GM19099 (cell line): Measurements from ENCODE around the gene ANKRD22.

Experiments used
- POLR2A ChIP-seq: IDR thresholded peaks from 3 replicates; pipeline ENCODE4 v1.6.1; 2011; ENCODE audit warnings: low read depth; ENCODE audit not compliant: insufficient read length; ENCODE audit errors: extremely low read depth

ANKRD22 gene

DNA sequence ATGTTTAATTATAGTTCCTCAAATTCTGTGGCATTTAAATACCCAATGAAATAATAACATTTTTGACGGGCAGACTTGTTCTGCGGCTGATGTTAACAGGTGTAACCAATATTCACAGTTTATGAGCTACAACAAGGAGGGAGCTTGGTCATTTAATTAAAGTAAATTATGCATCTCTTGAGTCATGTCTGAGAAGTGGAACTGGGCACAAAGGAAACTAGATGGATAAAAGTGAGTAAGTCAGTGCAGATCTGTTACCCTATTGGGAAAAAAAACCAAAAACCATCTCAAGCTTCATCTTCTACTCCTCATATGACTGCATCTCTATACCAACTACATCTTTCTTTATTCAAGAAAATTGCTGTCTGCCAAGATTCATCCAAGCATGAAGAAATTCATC, 24.0 kb downstream of the ANKRD22 start:
- TF ChIP-seq POLR2A = no peak

DNA sequence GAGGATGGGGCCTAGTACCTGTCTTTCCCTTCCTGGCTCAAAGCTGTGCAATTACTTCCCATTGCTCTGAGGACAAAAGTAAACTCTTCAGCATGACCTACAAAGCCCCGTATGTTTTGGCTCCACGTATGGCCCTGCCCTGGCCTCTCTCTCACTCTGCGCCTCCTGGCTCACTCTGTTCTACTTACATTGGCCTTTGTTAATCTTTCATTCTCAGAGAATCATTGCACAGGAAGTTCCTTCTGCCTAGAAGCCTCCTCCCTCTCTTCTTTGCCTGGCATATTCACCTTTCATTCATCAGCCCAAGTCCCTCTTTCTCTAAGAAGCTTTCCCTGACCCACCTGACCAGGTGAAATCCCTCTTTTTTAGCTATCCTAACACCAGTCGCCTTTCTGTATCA, 25.3 kb downstream of the ANKRD22 start:
- TF ChIP-seq POLR2A = no peak

DNA sequence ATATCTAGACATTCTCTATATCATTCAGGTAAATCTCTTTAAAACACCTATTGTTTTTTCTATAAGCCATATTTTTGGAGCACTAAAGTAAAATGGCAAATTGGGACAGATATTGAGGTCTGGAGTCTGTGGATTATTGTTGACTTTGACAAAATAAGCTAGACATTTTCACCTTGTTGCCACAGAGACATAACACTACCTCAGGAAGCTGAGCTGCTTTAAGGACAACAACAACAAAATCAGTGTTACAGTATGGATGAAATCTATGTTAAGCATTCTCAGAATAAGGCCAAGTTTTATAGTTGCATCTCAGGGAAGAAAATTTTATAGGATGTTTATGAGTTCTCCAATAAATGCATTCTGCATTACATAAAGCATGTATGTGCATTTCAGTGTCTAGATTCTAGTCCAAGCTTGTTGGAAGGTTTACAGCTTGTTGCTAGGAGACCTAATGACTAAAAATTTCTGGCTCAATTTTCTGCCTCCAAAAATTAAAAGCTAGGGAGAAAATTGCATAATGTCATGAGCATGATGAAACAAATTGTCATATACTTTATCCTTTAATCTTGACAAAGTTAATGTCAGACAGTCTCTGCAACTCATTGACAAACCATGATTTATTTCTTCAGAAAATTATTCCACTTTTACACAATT, 30.8 kb downstream of the ANKRD22 start:
- TF ChIP-seq POLR2A = no peak

DNA sequence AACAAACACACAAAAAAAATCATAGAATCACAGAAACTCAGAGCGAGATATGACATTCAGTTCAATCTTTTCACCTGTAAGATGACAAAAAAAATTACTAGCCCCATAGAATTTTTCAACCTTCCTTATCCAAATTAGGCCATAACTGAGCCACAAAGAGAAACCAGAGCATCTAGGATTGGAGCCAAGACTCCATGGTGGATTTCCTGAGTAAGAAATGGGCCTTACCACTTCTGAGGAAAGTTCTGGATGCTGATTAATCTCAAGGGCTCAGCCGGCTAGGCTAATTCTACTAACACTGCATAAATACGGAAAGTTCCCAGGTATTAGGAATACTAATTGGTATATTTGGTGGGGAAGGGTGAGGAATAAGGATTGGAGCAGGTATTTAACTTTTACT, 32.4 kb downstream of the ANKRD22 start:
- no peak for TF ChIP-seq POLR2A

DNA sequence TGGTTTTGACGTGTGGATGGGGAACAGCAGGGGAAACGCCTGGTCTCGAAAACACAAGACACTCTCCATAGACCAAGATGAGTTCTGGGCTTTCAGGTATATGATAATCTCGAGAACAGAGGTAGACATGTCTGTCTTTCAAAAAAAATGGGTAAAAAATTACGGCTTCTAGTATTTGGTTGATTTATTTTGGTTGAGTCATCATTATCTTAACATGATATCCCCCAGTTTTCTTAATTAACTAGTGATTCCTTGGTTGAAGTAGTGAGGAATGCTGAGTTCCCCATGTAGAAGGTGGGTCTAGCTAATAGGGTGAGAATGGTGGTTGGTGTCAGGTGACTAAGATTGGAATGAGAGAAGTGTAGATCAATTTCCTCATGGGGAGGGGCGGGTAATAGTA, 38.4 kb downstream of the ANKRD22 start:
- TF ChIP-seq POLR2A = no peak

DNA sequence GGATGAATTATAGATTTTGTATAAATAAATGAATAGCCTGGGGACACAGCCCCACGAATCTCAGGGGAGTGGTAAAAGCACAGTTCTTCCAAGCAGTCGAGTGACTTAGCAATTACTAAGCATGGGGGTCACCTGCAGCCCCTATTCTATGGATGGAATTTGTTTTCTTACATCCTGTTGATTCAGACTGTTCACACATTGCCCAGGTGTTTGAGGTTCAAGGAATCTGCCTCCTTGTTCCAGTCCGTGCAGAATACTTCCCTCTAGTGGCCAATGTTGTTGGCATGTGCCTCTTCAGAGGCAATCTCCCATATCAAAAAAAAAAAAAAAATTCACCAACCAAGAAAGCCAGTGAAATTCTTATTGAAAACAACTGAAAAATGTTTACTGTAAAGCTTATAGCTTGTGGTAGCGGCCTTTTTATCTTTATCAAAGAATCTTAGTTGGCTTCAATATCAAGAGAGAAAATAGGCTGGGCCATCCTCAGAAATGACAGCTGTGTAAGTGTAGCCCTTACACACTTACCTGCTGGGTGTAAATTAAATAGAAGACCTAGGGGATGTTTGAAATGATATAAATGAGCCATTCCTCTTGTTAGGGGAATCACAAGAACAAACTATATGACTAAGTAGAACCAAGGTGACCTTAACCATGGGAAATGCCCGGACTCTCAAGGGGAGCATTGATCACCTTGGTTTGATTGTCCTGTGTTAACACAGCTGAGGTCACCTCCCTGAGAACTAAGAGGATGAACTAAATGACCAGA, 41.3 kb downstream of the ANKRD22 start:
- no peak for TF ChIP-seq POLR2A

DNA sequence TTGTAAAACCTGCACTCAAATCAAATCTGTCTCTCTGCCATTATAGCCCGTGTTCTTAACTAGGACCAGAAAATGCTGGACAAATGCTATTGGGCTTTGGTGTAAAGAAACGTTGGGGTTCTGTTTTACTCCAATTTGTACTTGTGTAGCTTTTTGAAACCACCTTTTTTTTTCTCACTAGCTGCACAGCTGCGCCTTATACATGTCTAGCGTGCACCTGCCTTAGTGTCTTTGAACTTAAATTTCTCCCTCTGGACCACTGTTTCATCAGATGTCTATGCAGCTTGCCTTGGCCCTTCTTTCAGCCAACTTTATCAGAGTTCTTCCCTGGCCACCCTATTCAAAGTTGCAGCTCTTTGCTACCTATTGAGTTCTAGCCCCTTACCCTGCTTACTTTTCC, 42.0 kb downstream of the ANKRD22 start:
- no peak for TF ChIP-seq POLR2A

DNA sequence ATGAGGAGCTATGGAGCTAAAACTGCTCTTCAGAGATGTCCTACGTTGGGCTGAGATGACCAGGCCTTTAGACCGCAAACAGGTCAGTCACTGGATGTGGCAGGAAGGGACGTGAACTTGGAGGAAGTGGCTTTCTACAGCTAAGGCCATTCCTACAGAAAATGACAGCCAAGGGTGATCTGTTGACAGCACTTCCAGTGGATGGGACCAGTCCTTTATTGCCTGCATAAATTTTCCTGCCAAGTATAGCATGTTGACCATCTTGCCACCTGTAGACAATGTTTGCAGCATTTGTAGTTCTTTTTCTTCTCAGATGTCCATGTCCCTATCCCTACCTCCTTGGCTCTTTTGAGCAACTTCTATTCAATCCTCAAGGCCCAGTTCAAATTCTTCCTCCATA, 45.7 kb downstream of the ANKRD22 start:
- TF ChIP-seq POLR2A = no peak

DNA sequence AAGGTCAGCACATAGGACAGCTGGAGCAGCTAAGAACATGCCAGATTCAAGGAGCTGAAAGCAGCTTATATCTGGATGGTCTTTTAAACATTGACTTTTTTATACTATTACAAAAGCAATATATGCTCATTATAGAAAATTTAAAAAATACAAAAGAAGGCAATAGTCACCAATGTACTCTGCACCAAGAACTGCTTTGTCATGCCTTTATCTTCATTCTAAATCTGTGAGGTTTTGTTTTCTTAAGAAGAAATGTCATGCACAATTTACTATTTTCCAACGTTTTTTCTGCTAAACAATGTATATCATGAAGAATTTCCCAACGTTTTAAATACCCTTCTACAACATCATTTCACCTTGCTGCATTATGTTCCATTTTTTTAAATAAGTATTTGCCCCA, 46.3 kb downstream of the ANKRD22 start:
- no peak for TF ChIP-seq POLR2A

DNA sequence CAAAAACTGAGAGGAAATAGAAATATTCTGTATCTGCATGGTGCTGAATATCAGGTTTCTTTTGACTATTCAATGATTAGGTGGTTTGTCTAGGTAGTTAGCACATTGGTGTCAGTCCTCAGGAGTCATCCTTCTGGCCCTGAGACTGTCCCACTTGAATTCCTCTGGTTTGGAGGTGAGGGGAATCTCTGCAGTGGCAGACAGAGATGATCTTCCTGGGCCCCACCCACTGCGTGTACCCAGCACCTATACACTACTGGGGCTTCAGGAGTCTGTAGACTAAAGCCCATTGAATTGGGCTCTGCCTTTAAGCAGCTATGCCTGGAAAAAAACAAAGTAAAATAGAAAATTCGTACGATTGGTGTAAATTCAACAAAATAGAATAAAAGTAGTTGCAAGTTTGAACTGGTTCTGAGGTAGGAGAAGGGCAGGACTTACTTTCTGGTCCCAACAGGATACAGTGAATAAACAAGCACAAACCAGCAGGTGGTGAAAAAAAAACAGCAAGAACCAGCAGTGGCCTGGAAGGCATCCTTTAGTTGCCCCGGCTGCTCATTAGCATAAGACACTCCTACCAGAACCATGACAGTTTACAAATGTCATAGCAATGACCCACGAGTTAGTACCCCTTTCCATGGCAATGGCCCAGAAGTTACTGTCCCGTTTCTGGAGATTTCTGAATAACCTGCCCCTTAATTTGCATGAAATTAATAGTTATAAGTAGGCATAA, 47.4 kb downstream of the ANKRD22 start:
- TF ChIP-seq POLR2A = no peak

DNA sequence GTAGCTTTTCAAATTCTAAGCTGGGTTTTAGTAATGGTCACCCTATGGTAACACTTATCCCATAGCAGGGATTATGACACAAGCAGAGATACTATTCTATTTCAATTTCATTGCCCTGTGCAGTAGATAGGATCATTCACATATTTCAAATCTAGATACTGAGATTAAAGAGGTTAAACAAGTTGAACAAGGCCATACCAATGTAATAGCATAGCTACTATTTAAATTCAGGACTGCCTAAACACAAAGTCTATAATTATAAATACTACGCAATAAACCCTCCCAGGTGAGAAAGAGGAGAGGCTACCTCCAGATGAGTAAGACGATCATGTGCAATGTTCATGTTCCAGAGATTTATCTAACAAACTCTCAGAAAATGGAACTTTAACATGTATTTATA, 48.0 kb downstream of the ANKRD22 start:
- TF ChIP-seq POLR2A = no peak

DNA sequence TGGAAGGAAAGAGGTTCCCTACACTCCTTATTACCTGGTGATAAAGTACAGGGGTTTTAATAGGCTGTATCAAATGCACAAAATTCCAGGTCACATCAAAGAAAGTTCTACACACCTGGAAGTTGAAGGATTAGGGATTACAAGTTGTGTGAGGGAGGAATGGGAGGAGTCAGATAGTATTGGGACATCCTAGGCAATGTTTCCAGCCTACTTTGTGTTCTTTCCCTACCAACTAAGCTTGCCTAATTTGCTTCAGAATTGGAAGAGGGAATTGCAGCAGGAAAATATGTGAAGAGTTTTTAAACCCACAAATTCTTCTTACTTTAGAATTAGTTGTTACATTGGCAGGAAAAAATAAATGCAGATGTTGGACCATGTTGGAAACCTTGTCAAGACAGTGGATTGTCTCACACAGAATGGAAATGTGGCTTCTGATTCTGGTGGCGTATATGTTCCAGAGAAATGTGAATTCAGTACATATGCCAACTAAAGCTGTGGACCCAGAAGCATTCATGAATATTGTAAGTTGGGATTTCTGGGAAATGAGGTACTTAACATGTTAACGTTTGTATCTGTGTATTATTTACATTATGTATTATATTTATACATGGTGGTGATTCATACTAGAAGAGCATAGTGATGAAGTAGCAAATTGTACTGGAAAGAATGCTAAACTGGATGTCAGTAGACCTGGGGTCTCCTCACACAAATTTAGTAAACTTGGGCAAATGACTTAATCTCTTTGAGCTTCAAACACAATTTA, 48.9 kb downstream of the ANKRD22 start, which contains the start of gene LIPM:
LIPM (plus strand) TSS at position 208 of the 763 bp plus-strand sequence; CDS start at position 375, 167 bp downstream.
- TF ChIP-seq POLR2A = no peak

DNA sequence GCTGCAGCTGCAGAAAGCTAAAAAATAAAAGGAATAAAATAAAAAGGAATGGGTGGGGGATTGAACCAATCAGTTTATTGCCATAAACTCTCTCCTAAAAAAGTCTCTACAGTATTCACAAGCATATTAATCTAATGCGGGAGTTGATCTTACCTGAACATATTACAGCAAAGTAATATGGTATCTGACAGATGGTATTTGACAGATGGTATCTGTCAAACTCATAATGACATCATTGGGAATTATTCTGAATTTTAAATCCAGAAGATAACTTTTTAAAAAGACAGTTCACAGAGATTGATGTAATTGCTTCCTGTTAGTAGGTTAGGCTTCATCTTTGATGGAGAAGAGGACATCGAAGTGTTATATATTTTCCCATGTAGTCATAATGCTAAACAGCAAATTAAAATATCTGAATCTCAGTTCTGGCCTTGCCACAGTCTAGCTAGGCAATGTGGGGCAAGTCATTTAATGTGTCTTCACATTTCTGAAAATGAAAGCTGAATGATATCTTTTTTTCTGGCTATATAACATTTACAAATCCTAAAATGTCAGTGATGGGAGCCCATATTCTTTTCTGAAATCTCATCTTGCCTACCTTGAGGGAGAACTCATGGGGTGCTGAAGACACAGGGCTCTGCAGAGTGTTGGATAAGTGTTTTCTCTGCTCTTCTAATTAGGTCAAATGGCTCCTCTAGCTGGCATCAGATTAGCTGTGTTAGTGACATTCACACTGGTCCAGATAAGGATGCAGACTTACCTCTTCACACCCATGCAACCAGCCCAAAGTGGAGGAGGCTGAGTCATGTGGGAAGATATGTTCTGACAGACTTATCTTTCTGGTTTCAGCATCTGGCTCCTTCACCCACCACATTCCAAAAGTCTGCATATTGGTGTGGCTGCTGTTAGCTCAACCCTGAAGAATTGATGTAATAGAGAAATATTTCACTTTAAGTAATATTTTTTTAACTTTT, 51.2 kb downstream of the ANKRD22 start:
- TF ChIP-seq POLR2A = no peak

DNA sequence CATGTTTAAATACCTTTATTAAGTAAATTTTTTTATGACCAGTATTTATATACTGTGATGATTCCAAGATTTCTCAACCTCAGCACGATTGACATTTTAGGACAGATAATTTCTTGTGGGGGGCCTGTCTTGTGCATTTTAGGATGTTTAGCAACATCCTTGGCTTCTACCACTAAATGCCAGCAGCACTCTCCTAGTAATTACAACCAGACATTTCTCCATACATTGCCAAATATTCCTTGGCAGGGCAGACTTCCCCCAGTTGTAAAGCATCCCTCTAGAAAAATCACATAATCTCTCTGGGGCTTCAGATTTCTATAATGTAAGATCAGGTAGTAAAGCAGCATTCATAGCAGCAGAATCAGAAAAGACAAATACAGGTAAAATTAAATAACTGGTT, 56.9 kb downstream of the ANKRD22 start:
- no peak for TF ChIP-seq POLR2A

DNA sequence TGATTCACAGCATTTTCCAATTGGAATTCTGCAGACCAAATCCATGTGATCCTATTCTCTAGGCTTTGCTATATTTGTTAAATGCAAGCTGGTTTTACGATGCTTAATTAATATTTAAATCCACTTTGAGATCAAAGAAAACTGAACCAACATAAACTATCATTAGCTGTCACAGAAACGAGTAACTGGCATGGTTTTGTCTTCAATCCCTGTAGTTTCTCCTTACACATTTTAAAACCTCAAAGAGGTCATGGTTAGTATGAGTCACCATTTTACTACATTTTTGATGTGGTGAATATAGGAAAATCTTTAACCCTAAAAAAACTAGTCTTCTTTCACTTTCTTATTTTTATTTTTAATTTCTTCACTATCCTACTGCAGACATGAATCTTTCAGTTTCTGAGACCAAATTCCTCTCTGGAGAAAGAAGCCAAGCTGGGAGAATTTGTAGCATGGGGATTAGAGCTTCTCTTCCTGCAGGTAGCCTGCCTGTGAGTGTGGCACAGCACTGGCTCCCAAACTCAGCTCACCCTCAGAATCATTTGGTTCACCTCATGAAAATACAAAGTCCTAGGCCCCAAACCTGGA, 57.8 kb downstream of the ANKRD22 start:
- no peak for TF ChIP-seq POLR2A
